Esophagus muscularis mucosa (tissue), 4 donors: ENCODE measurements around the gene UNC5CL. TPM values are rescaled to one million over a fixed set of nuclear protein-coding genes. Genes with fewer than 3 reads are reported as not detected.

ENCODE experiments used
- DNase-seq: peaks from one replicate; pipeline ENCODE4 v3.0.0-alpha.2; 2017; ENCODE audit errors: extremely low spot score
- H3K27ac ChIP-seq, 4 donors: fragments of 200-600 bp; sonication (generic); replicated peaks in 1 of 4; 1 replicate in 3 of 4; 2 replicates in 1 of 4; pipeline ENCODE4 v1.5.1; 2016 to 2019; ENCODE audit warnings: mild to moderate bottlenecking in 1 of 4
- H3K27me3 ChIP-seq, 4 donors: fragments of 200-600 bp; sonication (generic); one replicate each; pipeline versions ENCODE4 v1.5.1 to v1.6.0; 2016 to 2019
- H3K36me3 ChIP-seq, 4 donors: fragments of 200-600 bp; sonication (generic); one replicate each; pipeline ENCODE4 v1.5.1; 2016 to 2019
- H3K4me1 ChIP-seq, 4 donors: fragments of 200-600 bp; sonication (generic); one replicate each; pipeline ENCODE4 v1.5.1; 2016 to 2019
- H3K4me3 ChIP-seq, 4 donors: fragments of 200-600 bp; sonication (generic); 1 replicate in 2 of 4; 2 replicates in 2 of 4; pipeline ENCODE4 v1.5.1; 2016 to 2019; ENCODE audit warnings: mild to moderate bottlenecking in 4 of 4, moderate library complexity in 1 of 4
- H3K9me3 ChIP-seq, 4 donors: fragments of 200-600 bp; sonication (generic); 1 replicate in 3 of 4; 2 replicates in 1 of 4; pipeline ENCODE4 v1.5.1; 2016 to 2019
- CTCF ChIP-seq, 3 experiments: fragments of 200-600 bp in 2 of 3; fragments of 450-650 bp in 1 of 3; sonication (generic) in 2 of 3; IDR thresholded peaks; one replicate each; pipeline ENCODE4 v1.5.1; 2017 to 2019; ENCODE audit warnings: antibody characterized with exemption in 3 of 3, mild to moderate bottlenecking in 2 of 3, moderate library complexity in 1 of 3
- EP300 ChIP-seq: sonication (generic); formaldehyde crosslinking; IDR thresholded peaks from one replicate; pipeline ENCODE4 v1.6.1; 2017; ENCODE audit warnings: antibody characterized with exemption
- POLR2A ChIP-seq: fragments of 450-650 bp; IDR thresholded peaks from one replicate; pipeline ENCODE4 v1.6.1; 2017; ENCODE audit warnings: antibody characterized with exemption, moderate library complexity, mild to moderate bottlenecking, low read depth
- POLR2AphosphoS5 ChIP-seq, 2 donors: sonication (generic); formaldehyde crosslinking; IDR thresholded peaks; one replicate each; pipeline ENCODE4 v1.6.1; 2017; ENCODE audit warnings: antibody characterized with exemption in 2 of 2
- WGBS: methylation state at CpG from one replicate; pipeline ENCODE4 v1.1.5; 2018; 5-methylcytosine and 5-hydroxymethylcytosine counted together
- intact Hi-C: fragments of 100-400 bp; cut with DNase I; formaldehyde crosslinking; loops from one replicate; pipeline ENCODE4 v1.15.1; 2023
- total RNA-seq, 4 donors: library from RNA; depleted of rRNA; stranded (reverse); fragments of >200 nt; gene quantifications; one replicate each; pipeline versions ENCODE4 v1.1.0 to v1.2.1, GENCODE V29; 2016

Gene UNC5CL
- total RNA-seq, 4 donors from 2014 or later: 0.33 to 0.83 (median 0.60) TPM

- H3K9me3 ChIP-seq: no peaks in the 10 kb centered on the region
- no peaks in the 10 kb centered on the region for H3K27me3 ChIP-seq
- peak within 1 kb of the TSS; percentile 89 to 98 (median 96) for H3K4me3 ChIP-seq
- H3K27ac ChIP-seq: peak within 1 kb of the TSS; percentile 98 to 100 (median 99)
- DNase-seq: no peak
- intact Hi-C loops: no loop called here
- no CpG with 5 or more reads among the region's 37 CpGs for WGBS
- peaks cover 29 to 40% (median 39%) of the 10 kb centered on the region in 4 donors for H3K4me1 ChIP-seq
- TF ChIP-seq EP300: no peak
- peak; percentile 32 to 86 for TF ChIP-seq POLR2AphosphoS5 (IDR thresholded peaks at IDR 0.05)
- peak; percentile 61 for TF ChIP-seq POLR2A
- H3K36me3 ChIP-seq: peaks cover 0 to 23% (median 11%) of the 10 kb centered on the region in 4 donors
These were observed 33.8 kb upstream of the UNC5CL start, which contains the start of gene NFYA for GRCh38 chr6:41072836-41073202. NFYA (plus strand) TSS chr6:41072974; CDS start chr6:41079090, 6,116 bp downstream.

GRCh38 chr6:41071923-41072835 lies 33.2 kb upstream of the UNC5CL start, which contains the start of gene OARD1:
OARD1 (minus strand) TSS chr6:41072356; CDS start chr6:41071634, 722 bp downstream.
- H3K36me3 ChIP-seq: peaks cover 0 to 29% (median 14%) of the 10 kb centered on the region in 4 donors
- peak; percentile 100 for DNase-seq
- intact Hi-C loops: no loop called here
- peak within 1 kb of the TSS; percentile 98 to 100 (median 99) for H3K27ac ChIP-seq
- under 1% methylated on average over 26 of the region's 63 CpGs for whole genome bisulfite sequencing
- H3K27me3 ChIP-seq: no peaks in the 10 kb centered on the region
- TF ChIP-seq EP300 (no peak), POLR2A (peak; percentile 44), CTCF (IDR thresholded peaks at IDR 0.05) (peak in 1 of 3 experiments; percentile 14), POLR2AphosphoS5 (IDR thresholded peaks at IDR 0.05) (peak; percentile 90 to 92)
- H3K4me3 ChIP-seq: peak within 1 kb of the TSS; percentile 89 to 98 (median 96)
- H3K9me3 ChIP-seq: no peaks in the 10 kb centered on the region
- peaks cover 29 to 40% (median 39%) of the 10 kb centered on the region in 4 donors for H3K4me1 ChIP-seq

- Histone ChIP-seq H3K9me3 (no peaks in the 10 kb centered on the region), H3K4me1 (peaks cover 29 to 43% (median 40%) of the 10 kb centered on the region in 4 donors), H3K4me3 (peak overlapping the region; percentile 89 to 98 (median 96)), H3K36me3 (peaks cover 0 to 30% (median 16%) of the 10 kb centered on the region in 4 donors), H3K27ac (peak overlapping the region; percentile 98 to 100 (median 99)), H3K27me3 (no peaks in the 10 kb centered on the region)
- TF ChIP-seq CTCF (IDR thresholded peaks at IDR 0.05): peak in 1 of 3 experiments; percentile 16
- no peak for TF ChIP-seq POLR2A
- peak in 1 of 2 donors; percentile 88 for TF ChIP-seq POLR2AphosphoS5 (IDR thresholded peaks at IDR 0.05)
- under 1% methylated on average over 16 of the region's 16 CpGs for WGBS
- DNase-seq: no peak
- intact Hi-C loops: no loop called here
These were observed 32.5 kb upstream of the UNC5CL start for GRCh38 chr6:41071501-41071922.

GRCh38 chr6:41066867-41067304 lies 27.9 kb upstream of the UNC5CL start:
- H3K4me1 ChIP-seq: peaks cover 11 to 32% (median 23%) of the 10 kb centered on the region in 4 donors
- H3K27me3 ChIP-seq: no peaks in the 10 kb centered on the region
- WGBS: 27% methylated on average over 3 of the region's 3 CpGs
- peaks cover 0 to 65% (median 39%) of the 10 kb centered on the region in 4 donors for H3K36me3 ChIP-seq
- no peaks in the 10 kb centered on the region for H3K9me3 ChIP-seq
- intact Hi-C loops: loop anchor here (2.0 to 5.0 kb wide), 2 partner anchors 40 to 60 kb away; no protein-coding TSS in a partner anchor
- H3K27ac ChIP-seq: peak overlapping the region in 1 of 4 donors; percentile 13
- TF ChIP-seq POLR2AphosphoS5 (IDR thresholded peaks at IDR 0.05) (no peak), CTCF (IDR thresholded peaks at IDR 0.05) (peak; percentile 77 to 84 (median 83))
- no peak for DNase-seq
- no peak overlapping the region for H3K4me3 ChIP-seq

- no peak overlapping the region for H3K27ac ChIP-seq
- peaks cover 0 to 74% (median 46%) of the 10 kb centered on the region in 4 donors for H3K36me3 ChIP-seq
- H3K4me1 ChIP-seq: peaks cover 15 to 37% (median 25%) of the 10 kb centered on the region in 4 donors
- no peak for TF ChIP-seq CTCF (IDR thresholded peaks at IDR 0.05)
- TF ChIP-seq POLR2A: no peak
- no peak for TF ChIP-seq POLR2AphosphoS5 (IDR thresholded peaks at IDR 0.05)
- TF ChIP-seq EP300: no peak
- H3K27me3 ChIP-seq: no peaks in the 10 kb centered on the region
- WGBS: 92% methylated on average over 2 of the region's 2 CpGs
- H3K9me3 ChIP-seq: no peaks in the 10 kb centered on the region
- no peak for DNase-seq
- intact Hi-C loops: loop anchor here (2.0 to 5.0 kb wide), 2 partner anchors 38 to 59 kb away; no protein-coding TSS in a partner anchor
- no peak overlapping the region for H3K4me3 ChIP-seq
These were observed 26.6 kb upstream of the UNC5CL start for GRCh38 chr6:41065550-41066026.
